GM18507 (cell line): ENCODE measurements around the gene CKAP2L.
"Not testable (repeated sequence)": the region's sequence is repeated elsewhere in the genome, so short reads cannot be mapped to it uniquely, and the experiment has no call there.

Experiments used
- DNase-seq: peaks from one replicate; pipeline ENCODE4 v3.0.0; 2011; ENCODE audit warnings: low read depth; ENCODE audit not compliant: insufficient read length; ENCODE audit errors: extremely low spot score
- FAIRE-seq: peaks from 2 replicates; lab custom pipeline; 2011; peaks lifted over from hg19 to GRCh38; lab: Jason Lieb, UNC

The CKAP2L gene

DNA sequence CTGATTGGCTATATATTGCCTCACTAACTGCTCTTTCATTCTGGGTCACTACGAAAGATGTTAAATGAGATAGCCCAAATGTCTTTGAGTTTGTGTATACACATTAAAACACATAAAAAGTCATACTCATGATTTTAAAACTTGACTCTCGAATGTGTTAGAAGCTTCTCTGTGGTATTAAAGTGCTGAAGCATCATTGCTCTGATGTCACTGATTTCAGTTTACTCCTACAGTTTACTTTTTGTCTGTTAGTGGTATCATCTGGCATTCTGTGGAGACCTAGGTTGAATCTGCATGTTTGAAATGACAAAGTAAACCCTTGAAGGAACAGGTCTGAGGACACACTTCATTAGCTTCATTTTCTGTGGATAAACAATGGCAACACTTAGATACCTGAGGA is 32.9 kb downstream of the CKAP2L start:
- FAIRE-seq = no peak
- DNase-seq = no peak

DNA sequence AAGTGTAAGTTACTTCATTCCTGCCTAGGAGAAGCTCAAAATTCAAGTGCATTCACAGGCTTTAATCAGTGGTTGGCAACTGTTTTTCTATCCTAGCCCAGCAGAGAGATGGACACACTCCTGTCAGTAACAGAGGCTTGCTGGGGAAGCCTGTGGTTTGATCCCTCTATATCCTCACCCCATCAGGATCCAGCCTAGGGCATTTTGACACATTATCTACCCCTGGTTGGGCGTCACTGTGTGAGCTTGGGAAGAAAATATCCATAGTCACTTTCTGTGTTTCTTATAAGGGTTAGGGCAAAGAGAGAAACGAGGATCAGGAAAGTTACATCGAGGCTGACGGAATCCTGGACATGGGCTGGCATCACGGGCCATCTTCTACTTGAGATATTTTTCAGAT is 33.6 kb downstream of the CKAP2L start:
- no peak for DNase-seq
- no peak for FAIRE-seq

DNA sequence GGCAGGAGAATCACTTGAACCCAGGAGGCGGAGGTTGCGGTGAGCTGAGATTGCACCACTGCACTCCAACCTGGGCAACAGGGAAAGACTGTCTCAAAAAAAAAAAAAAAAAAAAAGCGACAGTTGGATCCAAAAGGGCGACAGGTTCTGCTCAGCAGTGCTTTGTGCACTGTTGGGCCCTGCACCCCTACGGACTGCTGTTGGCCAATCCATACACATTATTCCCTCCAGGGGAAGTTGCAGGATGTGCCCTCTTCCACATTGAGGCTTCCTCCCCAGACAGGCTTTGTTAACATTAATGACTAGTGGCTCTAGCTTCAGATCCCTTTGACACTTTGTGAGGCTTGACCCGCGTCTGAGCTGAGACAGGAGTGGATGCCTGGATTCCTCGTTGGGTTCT is 34.2 kb downstream of the CKAP2L start:
- DNase-seq (no peak), FAIRE-seq (no peak)

DNA sequence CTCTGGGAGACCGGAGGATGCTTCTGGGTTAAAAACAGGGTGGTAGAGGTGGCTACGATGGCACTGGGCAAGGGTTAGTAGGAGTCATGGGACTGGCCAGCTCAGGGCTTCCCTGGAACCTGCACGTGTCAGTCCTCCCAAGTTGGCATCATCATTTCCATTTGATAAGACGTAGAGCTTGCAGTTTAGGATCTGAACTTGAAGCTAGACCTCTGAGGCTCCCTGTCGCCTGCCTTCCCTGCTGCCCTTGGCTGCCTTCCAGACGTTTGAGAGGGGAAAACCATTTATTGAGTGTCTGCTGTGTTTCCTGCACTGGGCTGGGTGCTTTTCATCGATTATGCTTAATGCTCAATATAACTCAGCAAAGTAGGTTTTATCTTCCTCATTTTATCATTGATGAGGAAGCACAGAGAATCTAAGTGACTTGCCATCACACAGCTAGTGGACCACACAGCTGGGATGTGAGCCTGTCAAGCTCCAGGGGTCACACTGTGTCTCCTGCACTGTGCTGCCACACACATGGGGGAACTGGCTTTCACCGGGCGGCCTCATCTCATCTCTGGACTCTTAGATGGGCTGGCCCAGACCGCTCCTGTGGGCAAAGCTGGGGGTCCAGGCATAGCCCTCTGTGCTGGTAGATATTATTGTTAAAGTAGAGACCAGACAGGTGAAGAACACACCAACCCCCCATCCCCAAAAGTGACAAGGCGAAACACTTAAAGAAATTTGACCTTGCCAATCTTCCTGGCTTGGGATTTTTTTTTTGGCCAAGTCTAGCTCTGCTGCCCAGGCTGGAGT is 35.8 kb downstream of the CKAP2L start:
- no peak for DNase-seq
- FAIRE-seq = no peak

DNA sequence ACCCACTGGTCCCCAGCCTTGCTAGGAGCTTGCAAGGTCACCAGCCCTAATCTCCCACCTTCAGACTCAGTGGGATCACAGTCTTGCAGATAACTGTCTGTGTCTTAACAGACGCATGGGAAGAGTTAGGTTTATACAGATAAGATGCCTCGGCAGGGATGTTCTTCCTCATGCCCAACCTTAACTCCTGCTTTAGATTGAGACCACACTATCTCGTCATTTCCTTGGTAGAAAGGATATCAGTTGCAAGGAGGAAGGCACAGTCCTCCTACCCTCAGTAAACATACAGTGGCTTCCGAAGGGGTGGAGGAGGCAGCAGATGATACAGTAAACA is 36.4 kb downstream of the CKAP2L start:
- no peak for DNase-seq
- FAIRE-seq = no peak

DNA sequence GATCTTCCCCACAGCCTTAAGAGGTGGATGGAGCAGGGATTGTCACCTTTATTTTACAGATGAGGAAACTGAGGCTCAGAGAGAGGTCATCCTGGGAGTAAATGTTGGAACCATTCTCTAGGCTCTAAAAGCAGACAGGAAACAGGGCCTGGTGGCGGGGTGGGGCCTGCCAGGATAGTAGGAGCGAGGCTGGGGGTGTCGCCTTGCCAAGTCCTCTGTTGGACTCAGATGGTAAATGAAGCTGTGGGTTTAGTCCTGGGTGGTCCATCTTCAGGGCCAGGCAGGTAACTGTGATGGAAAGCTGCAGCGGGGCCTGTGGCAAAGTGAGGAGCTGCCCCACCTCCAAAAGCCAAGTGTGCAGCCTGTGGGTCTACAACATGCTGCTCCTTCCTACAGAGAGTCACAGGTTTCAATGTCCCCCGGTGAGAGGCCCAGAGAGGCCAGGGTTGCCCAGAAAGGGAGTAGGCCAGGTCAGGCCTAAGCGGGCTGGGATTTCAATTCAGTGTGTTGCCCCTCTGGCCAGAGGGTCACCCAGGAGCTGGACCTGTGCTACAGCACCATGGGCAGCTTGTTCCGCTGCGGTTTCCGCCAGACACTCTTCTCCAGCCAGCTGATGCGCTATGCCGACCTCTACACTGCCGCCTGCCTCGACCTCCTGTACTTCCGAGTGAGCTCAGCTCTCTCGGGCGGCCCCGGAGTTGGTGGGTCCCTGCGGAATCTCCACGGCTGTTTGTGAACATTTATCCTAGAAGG is 37.0 kb downstream of the CKAP2L start:
- FAIRE-seq (no peak), DNase-seq (no peak)

DNA sequence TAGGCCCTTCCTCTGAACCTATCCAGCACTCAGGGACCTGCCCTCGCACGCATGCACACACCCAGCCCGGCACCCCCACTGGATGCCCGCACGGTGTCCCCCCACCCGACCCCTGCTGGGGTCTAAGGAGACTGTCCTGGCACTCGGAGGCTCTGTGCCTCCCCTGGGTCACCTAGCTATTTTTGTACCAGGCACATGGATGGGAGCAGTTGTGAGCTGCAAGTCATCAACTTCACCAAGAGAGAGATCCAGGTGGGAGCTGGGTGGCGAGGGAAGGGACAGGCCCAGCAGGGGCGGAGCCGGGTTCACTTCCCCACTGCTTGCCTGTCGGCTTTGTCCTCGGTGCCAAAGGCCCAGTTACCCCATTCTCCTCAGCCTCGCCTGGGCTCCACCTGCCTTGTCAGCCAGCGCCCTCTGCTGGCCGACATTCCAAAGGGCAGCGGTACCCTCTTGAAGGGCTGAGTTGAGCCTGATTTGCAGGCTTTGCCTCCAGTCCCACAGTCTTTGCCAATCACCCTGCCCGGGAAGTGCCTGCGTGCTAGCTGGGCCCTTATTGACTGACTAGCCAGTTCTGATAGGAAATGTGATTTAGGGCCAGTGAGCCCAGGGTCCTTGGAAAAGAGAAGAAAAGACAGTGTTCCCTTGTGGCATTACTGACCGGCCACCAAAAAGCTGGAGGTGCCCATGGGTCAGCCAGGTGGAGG is 37.8 kb downstream of the CKAP2L start:
- peak; percentile 88 for DNase-seq
- peak; percentile 94 for FAIRE-seq

DNA sequence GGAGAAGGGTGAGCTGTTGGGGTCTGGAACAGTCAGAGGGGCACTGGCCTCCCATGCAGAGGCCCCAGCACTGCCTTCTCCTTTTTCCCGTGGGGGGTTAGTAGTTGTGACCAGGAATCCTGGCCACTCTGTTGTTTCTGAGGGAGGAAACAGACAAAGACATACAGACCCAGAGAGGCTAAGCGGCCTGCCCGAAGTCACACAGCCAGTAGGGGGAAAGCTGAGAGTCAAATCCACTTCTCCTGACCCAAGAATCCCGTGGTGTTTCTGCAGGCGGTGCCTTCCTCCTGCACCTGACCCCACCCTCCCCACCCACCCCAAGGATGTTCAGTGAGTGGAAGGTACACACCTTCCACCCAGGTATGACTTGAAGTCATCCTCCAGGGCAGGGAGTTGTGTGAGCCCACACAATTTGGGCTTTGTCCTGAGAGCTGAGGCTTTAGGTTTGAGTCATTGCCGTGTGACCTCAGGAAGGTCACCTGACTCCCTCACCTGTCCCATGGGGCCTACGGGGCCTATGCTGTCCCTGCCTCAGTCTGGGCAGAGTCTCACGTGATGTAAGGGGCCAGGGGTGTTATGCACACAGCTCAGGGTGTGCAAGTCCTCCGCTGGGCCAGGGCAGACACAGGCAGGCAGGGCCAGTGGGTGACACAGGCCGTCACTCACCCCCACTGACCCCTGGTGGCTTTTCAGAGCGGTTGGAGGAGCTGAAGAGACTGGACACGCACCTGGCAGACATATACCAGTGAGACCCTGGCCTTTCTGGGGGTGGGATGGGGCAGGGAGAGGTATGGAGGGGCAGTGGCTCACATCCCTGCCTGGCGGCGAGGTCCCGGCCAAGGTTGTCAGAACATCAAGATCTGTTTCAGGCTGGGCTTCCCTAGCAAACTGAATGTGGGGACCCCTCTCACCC is 38.6 kb downstream of the CKAP2L start:
- FAIRE-seq (peak; percentile 48), DNase-seq (no peak)

DNA sequence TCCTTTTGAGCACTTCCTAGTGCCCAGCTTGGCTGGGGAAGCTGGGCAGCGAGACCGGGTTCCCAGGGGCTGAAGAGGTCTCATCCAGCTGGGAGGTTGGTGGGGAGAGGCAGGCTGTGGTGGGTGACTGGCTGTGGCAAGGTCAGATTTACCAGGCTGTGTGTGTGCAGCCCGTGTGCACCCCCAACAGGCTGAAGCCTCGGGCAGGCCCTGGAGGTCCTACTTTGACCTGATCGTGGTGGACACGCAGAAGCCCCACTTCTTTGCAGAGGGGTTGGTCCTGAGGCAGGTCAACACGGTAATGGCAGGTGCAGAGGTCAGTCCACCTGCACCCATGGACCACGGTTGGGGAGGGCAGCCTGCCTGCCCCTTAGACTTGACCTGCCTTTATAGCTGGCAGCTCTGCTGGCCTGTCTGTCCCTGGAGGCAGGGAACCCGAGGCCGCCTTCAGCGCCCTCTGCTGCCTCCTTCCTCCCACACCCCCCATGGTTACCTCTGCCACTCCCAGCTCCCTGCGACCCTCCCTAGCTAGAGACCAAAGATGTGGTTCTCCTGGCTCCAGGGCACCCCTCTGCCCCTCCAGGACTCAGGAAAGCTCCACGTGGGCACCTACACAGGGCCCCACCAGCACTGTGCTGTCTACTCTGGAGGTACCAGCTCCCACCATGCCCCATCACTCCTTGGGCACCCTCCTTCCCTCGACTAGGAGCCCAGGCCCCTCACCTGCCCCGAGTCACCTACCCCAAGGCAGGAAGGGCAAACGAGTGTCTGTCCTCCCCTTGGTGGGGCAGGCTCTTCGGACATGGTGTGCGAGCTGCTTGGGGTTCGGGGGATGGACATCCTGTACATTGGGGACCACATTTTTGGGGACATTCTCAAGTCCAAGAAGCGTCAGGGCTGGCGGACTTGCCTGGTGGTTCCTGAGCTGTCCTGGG is 39.6 kb downstream of the CKAP2L start:
- no peak for DNase-seq
- no peak for FAIRE-seq

DNA sequence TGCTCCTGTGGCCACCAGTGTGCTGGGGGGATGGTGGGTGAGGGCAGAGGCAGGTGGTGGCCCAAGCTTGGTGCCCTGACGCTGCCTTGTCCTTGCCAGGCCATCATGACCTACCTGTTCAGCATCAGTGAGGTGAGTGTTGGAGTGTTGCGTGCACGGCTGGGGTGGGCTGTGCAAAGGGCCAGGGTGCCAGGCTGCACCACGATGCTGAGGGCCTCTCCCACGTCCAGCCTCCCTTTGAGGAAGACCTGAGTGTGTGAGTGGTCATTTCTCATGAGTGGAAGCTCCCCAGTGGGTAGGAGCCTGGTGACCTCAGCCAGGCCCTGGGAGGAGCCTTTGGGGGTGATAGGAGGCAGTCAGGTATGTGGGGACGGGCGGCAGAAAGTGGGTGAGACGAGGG is 40.4 kb downstream of the CKAP2L start:
- FAIRE-seq = no peak
- DNase-seq = no peak

DNA sequence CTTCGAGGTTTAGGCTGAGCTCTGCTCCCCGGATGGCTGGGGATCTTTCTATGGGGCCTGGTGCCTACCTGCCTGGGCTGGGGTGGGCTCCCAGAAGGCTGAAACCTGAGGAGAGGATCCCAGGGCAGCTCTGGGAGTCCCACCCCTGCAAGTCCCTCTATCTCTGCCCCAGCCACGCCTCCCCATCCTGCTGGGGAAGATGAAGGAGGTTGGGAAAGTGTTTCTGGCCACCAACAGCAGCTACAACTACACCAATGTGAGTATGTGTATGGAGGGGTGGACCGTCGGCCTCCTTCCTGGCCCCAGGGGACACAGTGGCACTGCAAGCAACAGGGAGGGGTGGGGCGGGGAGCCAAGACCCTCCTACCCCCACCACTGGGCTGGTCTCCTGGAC is 40.9 kb downstream of the CKAP2L start:
- no peak for DNase-seq
- FAIRE-seq = no peak

DNA sequence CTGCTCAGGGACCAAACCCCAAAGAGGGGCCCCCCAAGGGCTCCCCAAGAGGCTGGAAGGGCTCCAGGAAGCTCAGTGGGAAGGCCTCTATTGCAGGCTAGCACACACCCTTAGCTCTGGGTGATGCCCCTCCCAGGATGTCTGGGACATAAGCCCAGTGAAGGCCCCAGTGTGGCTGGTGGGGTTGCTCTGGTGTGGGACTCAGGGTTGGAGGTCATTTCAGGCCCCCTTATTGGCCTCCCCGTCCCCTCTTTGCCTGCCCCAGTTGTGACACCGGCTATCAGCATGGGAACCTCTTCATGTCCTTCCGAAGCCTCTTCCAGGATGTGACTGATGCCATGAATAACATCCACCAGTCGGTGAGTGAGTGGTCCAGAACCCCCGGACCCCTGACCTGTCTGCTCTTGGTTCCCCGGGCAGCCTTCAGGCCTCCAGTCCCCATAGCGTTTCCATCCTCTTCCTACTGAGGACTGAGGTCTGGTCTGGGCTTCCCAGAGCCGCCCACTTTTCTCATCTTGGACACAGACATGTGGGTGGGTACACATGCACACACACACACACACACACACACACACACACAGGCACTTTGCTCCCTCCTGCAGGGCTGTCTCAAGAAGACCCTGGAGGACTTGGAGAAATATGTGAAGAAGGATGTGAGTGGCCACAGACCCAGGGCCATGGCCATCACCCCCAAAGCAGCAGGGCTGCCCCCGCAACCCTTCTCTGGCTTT is 41.4 kb downstream of the CKAP2L start:
- no peak for FAIRE-seq
- no peak for DNase-seq

DNA sequence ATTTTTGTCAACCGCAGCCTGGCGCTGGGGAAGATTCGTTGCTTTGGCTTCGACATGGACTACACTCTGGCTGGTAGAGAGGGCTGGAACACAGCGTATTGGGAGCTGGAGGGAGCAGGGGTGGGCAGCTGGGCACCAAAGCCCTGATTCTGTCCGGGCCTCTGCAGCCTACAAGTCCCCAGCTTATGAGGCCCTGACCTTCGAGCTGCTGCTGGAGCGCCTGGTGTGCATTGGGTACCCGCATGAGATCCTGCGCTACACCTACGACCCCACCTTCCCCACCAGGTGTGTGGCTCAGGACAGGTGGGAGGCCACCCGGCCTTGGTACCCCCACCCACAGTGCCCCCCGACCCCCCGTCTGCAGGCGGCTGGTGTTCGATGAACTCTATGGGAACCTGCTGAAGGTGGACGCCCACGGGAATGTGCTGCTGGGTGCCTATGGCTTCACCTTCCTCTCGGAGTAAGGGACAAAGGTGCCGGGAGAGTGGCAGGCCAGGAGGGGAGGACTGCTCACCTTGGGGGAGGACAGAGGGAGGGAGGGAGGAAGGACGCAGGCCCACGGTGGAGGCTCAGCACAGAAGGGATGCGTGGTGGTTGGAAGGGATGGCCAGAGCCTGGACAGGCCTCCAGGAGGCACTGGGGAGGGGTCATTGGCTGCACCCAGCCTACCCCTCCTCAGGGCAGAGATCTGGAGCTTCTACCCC is 42.4 kb downstream of the CKAP2L start:
- DNase-seq = no peak
- FAIRE-seq = no peak

DNA sequence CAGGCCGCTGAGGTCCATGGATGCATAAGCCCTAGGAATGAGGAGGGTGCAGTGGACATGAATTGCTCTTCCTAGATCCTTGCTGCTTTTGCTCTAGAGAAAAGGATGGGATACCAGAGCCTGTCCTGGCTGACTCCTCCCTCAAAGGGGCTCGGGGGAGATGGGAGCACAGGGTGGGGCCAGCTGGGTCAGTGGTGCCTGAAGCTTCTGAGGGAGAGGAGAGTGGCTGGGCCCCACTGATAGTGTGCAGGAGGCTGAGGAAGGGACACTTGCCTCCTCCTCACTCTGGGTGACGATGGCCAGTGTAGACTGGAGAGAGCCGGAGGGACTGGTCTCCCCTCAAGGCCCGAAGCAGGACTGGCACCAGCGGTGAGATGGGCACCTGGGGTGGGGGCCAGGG is 43.6 kb downstream of the CKAP2L start, which contains the start of gene NT5DC4:
Gene NT5DC4, plus strand, starts transcription at position 236 of the 400 bp plus-strand sequence. Its CDS starts 60 bp downstream, at position 296.
- FAIRE-seq (no peak), DNase-seq (no peak)

DNA sequence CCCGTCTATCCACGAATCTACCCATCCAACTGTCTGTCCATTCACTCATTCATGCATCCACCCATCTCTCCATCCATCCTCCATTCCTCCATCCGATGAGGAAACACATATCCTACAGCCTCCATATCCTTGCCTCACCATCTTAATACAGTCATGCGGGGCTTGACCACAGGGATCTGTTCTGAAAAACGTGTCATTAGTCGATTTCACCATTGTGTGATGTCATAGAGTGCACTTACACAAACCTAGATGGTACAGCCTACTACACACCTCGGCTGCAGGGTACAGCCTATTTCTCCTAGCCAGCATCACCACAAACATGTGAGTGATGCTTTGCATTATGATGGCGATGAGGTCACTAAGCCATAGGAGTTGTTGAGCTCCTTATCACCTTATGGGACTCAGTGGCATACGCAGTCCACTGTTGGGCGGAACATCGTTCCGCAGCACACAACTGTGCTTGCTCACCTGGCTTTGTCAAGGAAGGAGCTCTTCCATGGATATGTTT is 45.5 kb downstream of the CKAP2L start:
- FAIRE-seq (no peak), DNase-seq (no peak)

DNA sequence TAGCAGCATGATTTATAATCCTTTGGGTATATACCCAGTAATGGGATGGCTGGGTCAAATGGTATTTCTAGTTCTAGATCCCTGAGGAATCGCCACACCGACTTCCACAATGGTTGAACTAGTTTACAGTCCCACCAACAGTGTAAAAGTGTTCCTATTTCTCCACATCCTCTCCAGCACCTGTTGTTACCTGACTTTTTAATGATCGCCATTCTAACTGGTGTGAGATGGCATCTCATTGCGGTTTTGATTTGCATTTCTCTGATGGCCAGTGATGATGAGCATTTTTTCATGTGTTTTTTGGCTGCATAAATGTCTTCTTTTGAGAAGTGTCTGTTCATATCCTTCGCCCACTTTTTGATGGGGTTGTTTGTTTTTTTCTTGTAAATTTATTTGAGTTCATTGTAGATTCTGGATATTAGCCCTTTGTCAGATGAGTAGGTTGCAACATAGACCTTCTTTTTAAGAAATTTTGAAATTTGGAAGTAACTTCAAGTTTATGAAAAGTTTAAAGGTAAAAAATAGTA is 47.5 kb downstream of the CKAP2L start:
- DNase-seq, FAIRE-seq: not testable (repeated sequence)

DNA sequence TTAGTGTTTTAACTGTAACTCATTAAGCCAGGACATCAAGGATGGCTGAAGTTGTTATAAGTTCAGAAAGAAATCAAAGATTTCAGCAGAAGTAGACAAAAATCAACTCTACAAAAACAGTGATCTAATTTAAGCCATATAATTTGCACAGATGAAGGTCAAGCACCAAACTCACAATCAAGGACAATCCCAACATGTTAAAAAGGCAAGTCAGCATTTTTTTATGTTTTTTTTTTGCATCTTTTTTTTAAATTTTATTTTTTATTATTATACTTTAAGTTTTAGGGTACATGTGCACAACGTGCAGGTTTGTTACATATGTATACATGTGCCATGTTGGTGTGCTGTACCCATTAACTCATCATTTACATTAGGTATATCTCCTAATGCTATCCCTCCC is 48.3 kb downstream of the CKAP2L start:
- peak; percentile 9 for FAIRE-seq
- not testable (repeated sequence) for DNase-seq
